ENCODE data around the gene OGFR. TPM values are rescaled to one million over a fixed set of nuclear protein-coding genes. Genes with fewer than 3 reads are reported as not detected.

OGFR gene
- total RNA-seq, 1 experiment from 2014 or later: 73.6 TPM

GRCh38 chr20:62802026-62802712 is 2.5 kb upstream of the OGFR start:
- Histone ChIP-seq H3K9me3 (ENCODE audit: control insufficient read depth in 1 of 2, insufficient read depth in 1 of 2, low read depth in 1 of 2, low read length in 2 of 2) (no peaks in the 10 kb centered on the region), H3K79me2 (ENCODE audit: insufficient read depth, low read length) (peaks cover 46% of the 10 kb centered on the region), H3K27me3 (ENCODE audit: insufficient read depth, low read length) (no peaks in the 10 kb centered on the region), H3K9me2 (ENCODE audit: insufficient read depth) (no peaks in the 10 kb centered on the region), H3K4me1 (ENCODE audit: control insufficient read depth in 1 of 2, insufficient read depth in 2 of 2, low read length in 2 of 2) (peaks cover 26 to 38% of the 10 kb centered on the region in 2 experiments), H3K9ac (ENCODE audit: low read length) (no peak overlapping the region), H3K4me2 (ENCODE audit: low read length) (no peak overlapping the region), H3K4me3 (replicated peaks in 1 of 2; ENCODE audit: low read depth in 1 of 2, low read length in 2 of 2) (no peak overlapping the region), H4K20me1 (ENCODE audit: insufficient read depth) (no peaks in the 10 kb centered on the region), H2AFZ (ENCODE audit: low read depth, low read length, poor library complexity, severe bottlenecking) (no peak overlapping the region), H3K27ac (ENCODE audit: low read depth, low read length) (no peak overlapping the region), H3K36me3 (ENCODE audit: control insufficient read depth in 1 of 2, insufficient read depth in 2 of 2, low read length in 2 of 2) (peaks cover 19 to 36% of the 10 kb centered on the region in 2 experiments; a peak in 3 of 4 replicates)
- intact Hi-C loops (cut with micrococcal nuclease): loop anchor here (10.0 kb wide), 1 partner anchor 497 kb away; the partner anchor contains the start of gene ADRM1
- ChIA-PET POLR2A (no interaction called here), RAD21 (ENCODE audit: low non-redundant PET in 1 of 2, low total read pairs in 2 of 2, uncharacterized antibody in 2 of 2, unreplicated experiment in 2 of 2) (no interaction called here), CTCF (no interaction called here)
- TF ChIP-seq TCF7L2 (IDR thresholded peaks at IDR 0.05; ENCODE audit: borderline replicate concordance, extremely low read depth, insufficient read depth, insufficient read length) (no peak), ZBTB33 (IDR thresholded peaks at IDR 0.05; ENCODE audit: extremely low read depth, insufficient replicate concordance, low read length) (no peak), YY1 (IDR thresholded peaks at IDR 0.05; ENCODE audit: extremely low read depth, insufficient replicate concordance, low read depth, low read length) (no peak), RAD21 (IDR thresholded peaks at IDR 0.05; ENCODE audit: low read depth) (no peak), FOSL1 (IDR thresholded peaks at IDR 0.05; ENCODE audit: low read depth) (no peak), CTCF (IDR thresholded peaks at IDR 0.05 in 2 of 3, conservative IDR thresholded peaks at IDR 0.05 in 1 of 3; ENCODE audit: borderline replicate concordance in 1 of 3, insufficient read depth in 1 of 3, low read depth in 2 of 3, low read length in 2 of 3) (no peak), JUND (IDR thresholded peaks at IDR 0.05) (no peak), ELF1 (IDR thresholded peaks at IDR 0.05; ENCODE audit: borderline replicate concordance, low read depth) (no peak), EGR1 (IDR thresholded peaks at IDR 0.05; ENCODE audit: low read depth) (no peak), SP1 (IDR thresholded peaks at IDR 0.05; ENCODE audit: low read depth) (no peak), POLR2A (IDR thresholded peaks at IDR 0.05; ENCODE audit: borderline replicate concordance, extremely low read depth, insufficient read depth, insufficient read length) (no peak), ZNF274 (IDR thresholded peaks at IDR 0.05; ENCODE audit: low read depth, low read length) (no peak), SIN3A (IDR thresholded peaks at IDR 0.05; ENCODE audit: low read depth) (no peak)
- no TSS peak for BruUV-seq (replicated peaks)
- no peak for DNase-seq (ENCODE audit: low read depth, low spot score)
- ATAC-seq: no peak

Measured in HCT116 (cell line).